Neural crest cell (in vitro differentiated cells): Measurements from ENCODE around the gene DLGAP3. TPM values are rescaled to one million over a fixed set of nuclear protein-coding genes. Genes with fewer than 3 reads are reported as not detected.

Source experiments
- DNase-seq: peaks from one replicate; pipeline ENCODE4 v3.0.0; 2021; ENCODE audit warnings: low read depth, mixed read lengths, low spot score
- H3K27ac Mint-ChIP-seq: one replicate; pipeline ENCODE4 v1.8.0; 2021; ENCODE audit warnings: mild to moderate bottlenecking, mixed read lengths; ENCODE audit not compliant: unreplicated experiment
- H3K27me3 Mint-ChIP-seq: 2 replicates; pipeline ENCODE4 v1.8.0; 2021; ENCODE audit warnings: low read depth, mild to moderate bottlenecking, mixed read lengths
- H3K36me3 Mint-ChIP-seq: 2 replicates; pipeline ENCODE4 v1.8.0; 2021; ENCODE audit warnings: low read depth, mild to moderate bottlenecking, mixed read lengths
- H3K4me1 Mint-ChIP-seq: 2 replicates; pipeline ENCODE4 v1.8.0; 2021; ENCODE audit warnings: mixed read lengths
- H3K4me3 Mint-ChIP-seq: one replicate; pipeline ENCODE4 v1.8.0; 2021; ENCODE audit warnings: mild to moderate bottlenecking, mixed read lengths
- H3K9me3 Mint-ChIP-seq: 2 replicates; pipeline ENCODE4 v1.8.0; 2021; ENCODE audit warnings: mixed read lengths
- CTCF ChIP-seq: fragments of 200-600 bp; sonication (generic); conservative IDR thresholded peaks from 2 replicates; pipeline ENCODE4 v1.5.0; 2021; ENCODE audit warnings: antibody characterized with exemption, mild to moderate bottlenecking
- total RNA-seq: library from RNA; stranded (reverse); gene quantifications from 2 replicates; pipeline ENCODE4 v1.2.1, GENCODE V29; 2021

The DLGAP3 gene
- total RNA-seq, 1 donor from 2014 or later, result 5.0 TPM

GRCh38 chr1:34918386-34918976 is 11.0 kb downstream of the DLGAP3 start:
- no peak for TF ChIP-seq CTCF
- H3K36me3 Mint-ChIP-seq, result no peaks in the 10 kb centered on the region
- H3K27ac Mint-ChIP-seq, result no peak overlapping the region
- peaks cover 49% of the 10 kb centered on the region for H3K27me3 Mint-ChIP-seq
- H3K4me3 Mint-ChIP-seq, result no peak overlapping the region
- H3K9me3 Mint-ChIP-seq, result no peaks in the 10 kb centered on the region
- H3K4me1 Mint-ChIP-seq, result no peaks in the 10 kb centered on the region
- no peak for DNase-seq

GRCh38 chr1:34917017-34917416 is 12.4 kb downstream of the DLGAP3 start:
- Mint-ChIP-seq H3K27ac (no peak overlapping the region), H3K36me3 (no peaks in the 10 kb centered on the region), H3K4me3 (no peak overlapping the region), H3K27me3 (peaks cover 41% of the 10 kb centered on the region), H3K4me1 (no peaks in the 10 kb centered on the region), H3K9me3 (no peaks in the 10 kb centered on the region)
- no peak for DNase-seq
- no peak for TF ChIP-seq CTCF

DNA sequence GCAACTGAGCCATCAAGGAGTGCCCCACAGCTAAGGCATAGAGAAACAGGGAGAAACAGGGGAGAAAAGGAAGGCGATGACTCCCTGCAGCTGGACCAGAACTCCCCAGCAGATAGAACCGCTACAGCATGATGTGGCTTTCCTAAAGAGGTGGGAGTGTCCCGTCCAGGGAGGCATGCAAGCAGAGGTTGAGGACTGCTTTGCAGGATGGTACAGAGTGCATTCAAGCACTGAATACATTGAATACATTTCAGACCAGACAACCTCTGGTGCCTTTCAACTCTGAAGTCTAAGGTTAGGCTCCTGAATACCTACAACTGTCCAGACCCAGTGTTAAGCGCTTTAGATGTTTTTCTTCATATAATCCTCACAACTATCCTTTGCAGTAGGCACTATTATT is 13.3 kb downstream of the DLGAP3 start:
- Mint-ChIP-seq H3K27me3 (peaks cover 35% of the 10 kb centered on the region), H3K4me3 (no peak overlapping the region), H3K9me3 (no peaks in the 10 kb centered on the region), H3K36me3 (no peaks in the 10 kb centered on the region), H3K27ac (no peak overlapping the region), H3K4me1 (no peaks in the 10 kb centered on the region)
- TF ChIP-seq CTCF, result no peak
- no peak for DNase-seq

GRCh38 chr1:34915521-34915920 is 13.9 kb downstream of the DLGAP3 start:
- no peak for DNase-seq
- Mint-ChIP-seq H3K4me3 (no peak overlapping the region), H3K27me3 (peaks cover 32% of the 10 kb centered on the region), H3K9me3 (no peaks in the 10 kb centered on the region), H3K4me1 (no peaks in the 10 kb centered on the region), H3K27ac (no peak overlapping the region), H3K36me3 (no peaks in the 10 kb centered on the region)
- no peak for TF ChIP-seq CTCF

DNA sequence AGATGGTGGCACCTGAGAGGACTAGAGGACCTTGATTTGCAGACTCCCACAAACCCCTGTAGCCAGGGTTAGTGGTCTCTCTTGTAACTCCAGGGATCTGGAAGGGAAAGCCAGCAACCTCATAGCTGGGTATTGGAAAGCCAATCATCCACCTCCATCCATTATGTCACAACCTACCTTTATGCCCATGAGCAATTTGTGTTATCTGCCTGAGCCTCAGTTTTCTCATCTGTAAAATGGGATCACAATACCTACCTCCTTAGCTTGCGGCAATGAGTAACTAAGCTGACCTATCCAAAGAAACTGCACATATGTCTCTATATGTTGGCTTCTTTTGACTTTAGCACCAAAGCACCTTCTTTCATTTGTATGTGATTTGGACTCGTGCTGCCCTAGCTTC is 14.5 kb downstream of the DLGAP3 start:
- no peaks in the 10 kb centered on the region for H3K4me1 Mint-ChIP-seq
- H3K27ac Mint-ChIP-seq, result no peak overlapping the region
- no peak for TF ChIP-seq CTCF
- no peaks in the 10 kb centered on the region for H3K36me3 Mint-ChIP-seq
- H3K9me3 Mint-ChIP-seq, result no peaks in the 10 kb centered on the region
- peaks cover 32% of the 10 kb centered on the region for H3K27me3 Mint-ChIP-seq
- no peak overlapping the region for H3K4me3 Mint-ChIP-seq
- no peak for DNase-seq

- TF ChIP-seq CTCF, result no peak
- Mint-ChIP-seq H3K27me3 (peaks cover 45% of the 10 kb centered on the region), H3K36me3 (no peaks in the 10 kb centered on the region), H3K4me3 (no peak overlapping the region), H3K9me3 (no peaks in the 10 kb centered on the region), H3K27ac (no peak overlapping the region), H3K4me1 (no peaks in the 10 kb centered on the region)
- DNase-seq, result no peak
These were observed 18.0 kb downstream of the DLGAP3 start for GRCh38 chr1:34911465-34911864.
